Measurements from ENCODE around the gene BANF2.

BANF2 gene

DNA sequence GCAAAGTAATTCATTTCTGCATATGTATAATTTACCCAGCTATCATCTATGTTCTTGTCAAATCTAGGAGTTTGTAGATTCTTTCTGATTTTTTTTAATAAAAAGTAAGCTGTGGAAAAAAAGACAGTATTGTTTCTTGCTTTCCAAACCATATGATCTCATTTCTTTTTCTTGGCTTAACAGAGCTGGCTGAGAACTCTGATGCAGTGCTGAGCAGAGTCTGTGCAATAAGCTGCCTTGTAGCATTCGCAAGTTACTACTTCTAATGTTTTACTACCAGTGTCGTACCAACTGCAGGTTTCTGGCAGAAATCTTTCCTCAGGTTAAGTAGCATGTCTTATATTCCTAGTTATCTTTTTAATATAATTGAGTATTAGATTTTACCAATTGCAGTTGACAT lies 33.3 kb upstream of the BANF2 start:
- TF ChIP-seq ZFP30 (CRISPR knock-in tag; IDR thresholded peaks at IDR 0.05) = no peak
- TF ChIP-seq GLIS3 (CRISPR knock-in tag; IDR thresholded peaks at IDR 0.05) = no peak
- no peak for TF ChIP-seq ZNF565 (CRISPR knock-in tag; conservative IDR thresholded peaks at IDR 0.05; ENCODE audit: low read depth)
- TF ChIP-seq BACH2 (CRISPR knock-in tag; IDR thresholded peaks at IDR 0.05; ENCODE audit: borderline replicate concordance) = no peak
- no peak for TF ChIP-seq ZNF70 (CRISPR knock-in tag; IDR thresholded peaks at IDR 0.05)
- no peak for TF ChIP-seq ARNTL (CRISPR knock-in tag; IDR thresholded peaks at IDR 0.05; ENCODE audit: borderline replicate concordance, low read depth)
- TF ChIP-seq ZFP3 (CRISPR knock-in tag; IDR thresholded peaks at IDR 0.05) = no peak
- TF ChIP-seq OSR1 (CRISPR knock-in tag; IDR thresholded peaks at IDR 0.05) = no peak
- no peak for TF ChIP-seq PPARA (CRISPR knock-in tag; IDR thresholded peaks at IDR 0.05; ENCODE audit: borderline replicate concordance)
- TF ChIP-seq, protein P1, sequence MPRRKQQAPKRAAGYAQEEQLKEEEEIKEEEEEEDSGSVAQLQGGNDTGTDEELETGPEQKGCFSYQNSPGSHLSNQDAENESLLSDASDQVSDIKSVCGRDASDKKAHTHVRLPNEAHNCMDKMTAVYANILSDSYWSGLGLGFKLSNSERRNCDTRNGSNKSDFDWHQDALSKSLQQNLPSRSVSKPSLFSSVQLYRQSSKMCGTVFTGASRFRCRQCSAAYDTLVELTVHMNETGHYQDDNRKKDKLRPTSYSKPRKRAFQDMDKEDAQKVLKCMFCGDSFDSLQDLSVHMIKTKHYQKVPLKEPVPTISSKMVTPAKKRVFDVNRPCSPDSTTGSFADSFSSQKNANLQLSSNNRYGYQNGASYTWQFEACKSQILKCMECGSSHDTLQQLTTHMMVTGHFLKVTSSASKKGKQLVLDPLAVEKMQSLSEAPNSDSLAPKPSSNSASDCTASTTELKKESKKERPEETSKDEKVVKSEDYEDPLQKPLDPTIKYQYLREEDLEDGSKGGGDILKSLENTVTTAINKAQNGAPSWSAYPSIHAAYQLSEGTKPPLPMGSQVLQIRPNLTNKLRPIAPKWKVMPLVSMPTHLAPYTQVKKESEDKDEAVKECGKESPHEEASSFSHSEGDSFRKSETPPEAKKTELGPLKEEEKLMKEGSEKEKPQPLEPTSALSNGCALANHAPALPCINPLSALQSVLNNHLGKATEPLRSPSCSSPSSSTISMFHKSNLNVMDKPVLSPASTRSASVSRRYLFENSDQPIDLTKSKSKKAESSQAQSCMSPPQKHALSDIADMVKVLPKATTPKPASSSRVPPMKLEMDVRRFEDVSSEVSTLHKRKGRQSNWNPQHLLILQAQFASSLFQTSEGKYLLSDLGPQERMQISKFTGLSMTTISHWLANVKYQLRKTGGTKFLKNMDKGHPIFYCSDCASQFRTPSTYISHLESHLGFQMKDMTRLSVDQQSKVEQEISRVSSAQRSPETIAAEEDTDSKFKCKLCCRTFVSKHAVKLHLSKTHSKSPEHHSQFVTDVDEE (CRISPR knock-in tag; IDR thresholded peaks at IDR 0.05) = no peak
- no peak for TF ChIP-seq ZC3H10 (CRISPR knock-in tag; IDR thresholded peaks at IDR 0.05)
- no peak for TF ChIP-seq CSDC2 (CRISPR knock-in tag; IDR thresholded peaks at IDR 0.05)
- no peak for TF ChIP-seq ISL1 (CRISPR knock-in tag; IDR thresholded peaks at IDR 0.05)
- no peak for TF ChIP-seq SNAI2 (CRISPR knock-in tag; IDR thresholded peaks at IDR 0.05)
- TF ChIP-seq, protein P2, sequence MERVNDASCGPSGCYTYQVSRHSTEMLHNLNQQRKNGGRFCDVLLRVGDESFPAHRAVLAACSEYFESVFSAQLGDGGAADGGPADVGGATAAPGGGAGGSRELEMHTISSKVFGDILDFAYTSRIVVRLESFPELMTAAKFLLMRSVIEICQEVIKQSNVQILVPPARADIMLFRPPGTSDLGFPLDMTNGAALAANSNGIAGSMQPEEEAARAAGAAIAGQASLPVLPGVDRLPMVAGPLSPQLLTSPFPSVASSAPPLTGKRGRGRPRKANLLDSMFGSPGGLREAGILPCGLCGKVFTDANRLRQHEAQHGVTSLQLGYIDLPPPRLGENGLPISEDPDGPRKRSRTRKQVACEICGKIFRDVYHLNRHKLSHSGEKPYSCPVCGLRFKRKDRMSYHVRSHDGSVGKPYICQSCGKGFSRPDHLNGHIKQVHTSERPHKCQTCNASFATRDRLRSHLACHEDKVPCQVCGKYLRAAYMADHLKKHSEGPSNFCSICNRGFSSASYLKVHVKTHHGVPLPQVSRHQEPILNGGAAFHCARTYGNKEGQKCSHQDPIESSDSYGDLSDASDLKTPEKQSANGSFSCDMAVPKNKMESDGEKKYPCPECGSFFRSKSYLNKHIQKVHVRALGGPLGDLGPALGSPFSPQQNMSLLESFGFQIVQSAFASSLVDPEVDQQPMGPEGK (CRISPR knock-in tag; IDR thresholded peaks at IDR 0.05; ENCODE audit: borderline replicate concordance) = no peak
- ATAC-seq = no peak

DNA sequence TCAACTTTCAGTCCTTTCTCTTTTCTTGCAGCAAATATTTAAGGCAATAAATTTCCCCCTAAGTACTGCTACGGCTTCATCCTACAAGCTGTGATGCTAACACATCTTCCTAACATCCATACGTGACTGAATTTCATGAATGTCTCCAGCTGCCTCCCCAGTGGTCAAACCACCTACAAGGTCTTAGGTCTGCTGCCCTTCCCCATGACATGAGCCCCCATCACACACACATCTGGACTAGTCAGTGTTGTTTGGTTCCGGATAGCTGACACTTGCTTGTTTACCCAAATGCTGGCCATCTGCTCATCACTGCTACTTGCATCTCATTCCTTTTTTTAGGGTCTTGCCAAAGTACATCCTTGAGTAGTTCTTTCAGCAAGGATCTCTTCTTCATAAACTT lies 32.3 kb upstream of the BANF2 start:
- TF ChIP-seq ZFP30 (CRISPR knock-in tag; IDR thresholded peaks at IDR 0.05) = no peak
- TF ChIP-seq, protein P3, sequence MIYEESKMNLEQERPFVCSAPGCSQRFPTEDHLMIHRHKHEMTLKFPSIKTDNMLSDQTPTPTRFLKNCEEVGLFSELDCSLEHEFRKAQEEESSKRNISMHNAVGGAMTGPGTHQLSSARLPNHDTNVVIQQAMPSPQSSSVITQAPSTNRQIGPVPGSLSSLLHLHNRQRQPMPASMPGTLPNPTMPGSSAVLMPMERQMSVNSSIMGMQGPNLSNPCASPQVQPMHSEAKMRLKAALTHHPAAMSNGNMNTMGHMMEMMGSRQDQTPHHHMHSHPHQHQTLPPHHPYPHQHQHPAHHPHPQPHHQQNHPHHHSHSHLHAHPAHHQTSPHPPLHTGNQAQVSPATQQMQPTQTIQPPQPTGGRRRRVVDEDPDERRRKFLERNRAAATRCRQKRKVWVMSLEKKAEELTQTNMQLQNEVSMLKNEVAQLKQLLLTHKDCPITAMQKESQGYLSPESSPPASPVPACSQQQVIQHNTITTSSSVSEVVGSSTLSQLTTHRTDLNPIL (CRISPR knock-in tag; IDR thresholded peaks at IDR 0.05; ENCODE audit: low read depth) = no peak
- no peak for TF ChIP-seq BACH2 (CRISPR knock-in tag; IDR thresholded peaks at IDR 0.05; ENCODE audit: borderline replicate concordance)
- no peak for TF ChIP-seq SNAI2 (CRISPR knock-in tag; IDR thresholded peaks at IDR 0.05)
- TF ChIP-seq TCF4 (CRISPR knock-in tag; IDR thresholded peaks at IDR 0.05; ENCODE audit: borderline replicate concordance) = no peak
- no peak for TF ChIP-seq ZFP3 (CRISPR knock-in tag; IDR thresholded peaks at IDR 0.05)
- TF ChIP-seq, protein P2 (CRISPR knock-in tag; IDR thresholded peaks at IDR 0.05; ENCODE audit: borderline replicate concordance) = no peak

DNA sequence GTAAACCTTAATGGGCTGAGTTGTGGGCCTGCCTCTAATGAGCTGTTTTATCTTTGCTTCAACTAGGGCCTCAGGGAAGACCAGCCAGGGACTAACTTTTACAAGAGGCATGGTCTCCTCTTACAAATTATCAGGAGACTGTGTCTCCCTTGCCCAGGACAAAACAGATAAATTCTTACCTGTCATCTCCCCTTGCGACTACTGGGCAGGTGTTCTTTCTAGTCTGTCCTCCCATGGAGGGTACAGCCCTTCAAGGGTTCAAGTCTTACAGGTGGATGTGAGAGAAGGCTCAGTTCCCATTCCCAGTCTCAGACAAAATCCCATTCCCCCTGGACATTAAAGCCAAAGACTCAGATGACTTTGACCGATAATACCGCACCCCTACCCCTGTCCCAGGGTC lies 31.3 kb upstream of the BANF2 start:
- TF ChIP-seq SNAI2 (CRISPR knock-in tag; IDR thresholded peaks at IDR 0.05) (no peak), OSR1 (CRISPR knock-in tag; IDR thresholded peaks at IDR 0.05) (no peak), TCF4 (CRISPR knock-in tag; IDR thresholded peaks at IDR 0.05; ENCODE audit: borderline replicate concordance) (no peak), RARB (CRISPR knock-in tag; IDR thresholded peaks at IDR 0.05) (no peak), ESRRG (CRISPR knock-in tag; IDR thresholded peaks at IDR 0.05) (no peak), TOX (CRISPR knock-in tag; IDR thresholded peaks at IDR 0.05; ENCODE audit: borderline replicate concordance) (no peak), CSDC2 (CRISPR knock-in tag; IDR thresholded peaks at IDR 0.05) (no peak)
- TF ChIP-seq, protein P4, sequence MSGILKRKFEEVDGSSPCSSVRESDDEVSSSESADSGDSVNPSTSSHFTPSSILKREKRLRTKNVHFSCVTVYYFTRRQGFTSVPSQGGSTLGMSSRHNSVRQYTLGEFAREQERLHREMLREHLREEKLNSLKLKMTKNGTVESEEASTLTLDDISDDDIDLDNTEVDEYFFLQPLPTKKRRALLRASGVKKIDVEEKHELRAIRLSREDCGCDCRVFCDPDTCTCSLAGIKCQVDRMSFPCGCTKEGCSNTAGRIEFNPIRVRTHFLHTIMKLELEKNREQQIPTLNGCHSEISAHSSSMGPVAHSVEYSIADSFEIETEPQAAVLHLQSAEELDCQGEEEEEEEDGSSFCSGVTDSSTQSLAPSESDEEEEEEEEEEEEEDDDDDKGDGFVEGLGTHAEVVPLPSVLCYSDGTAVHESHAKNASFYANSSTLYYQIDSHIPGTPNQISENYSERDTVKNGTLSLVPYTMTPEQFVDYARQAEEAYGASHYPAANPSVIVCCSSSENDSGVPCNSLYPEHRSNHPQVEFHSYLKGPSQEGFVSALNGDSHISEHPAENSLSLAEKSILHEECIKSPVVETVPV (CRISPR knock-in tag; IDR thresholded peaks at IDR 0.05) = no peak

More for the DNA sequence above, 32.3 kb upstream of the BANF2 start:
- no peak for ATAC-seq

More for the DNA sequence above, 31.3 kb upstream of the BANF2 start:
- no peak for ATAC-seq
